Ishikawa (cell line): ENCODE measurements around the gene APOC1.

Experiments
- CEBPB ChIP-seq: IDR thresholded peaks from 2 replicates; pipeline ENCODE4 v1.6.1; 2012
- CREB1 ChIP-seq: IDR thresholded peaks from 2 replicates; pipeline ENCODE4 v1.6.1; 2012; ENCODE audit warnings: low read depth
- EGR1 ChIP-seq: IDR thresholded peaks from 2 replicates; pipeline ENCODE4 v1.6.1; 2012
- EP300 ChIP-seq: IDR thresholded peaks from 2 replicates; pipeline ENCODE4 v1.6.1; 2012; ENCODE audit warnings: borderline replicate concordance
- FOXM1 ChIP-seq: IDR thresholded peaks from 2 replicates; pipeline ENCODE4 v1.6.1; 2012; ENCODE audit warnings: low read depth, borderline replicate concordance
- MAX ChIP-seq: IDR thresholded peaks from 2 replicates; pipeline ENCODE4 v1.6.1; 2012
- NFIC ChIP-seq: IDR thresholded peaks from 2 replicates; pipeline ENCODE4 v1.6.1; 2012
- RAD21 ChIP-seq: IDR thresholded peaks from 2 replicates; pipeline ENCODE4 v1.6.1; 2012; ENCODE audit warnings: low read depth
- REST ChIP-seq: IDR thresholded peaks from 2 replicates; pipeline ENCODE4 v1.6.1; 2012; ENCODE audit warnings: low read depth, mild to moderate bottlenecking
- TAF1 ChIP-seq: IDR thresholded peaks from 2 replicates; pipeline ENCODE4 v1.6.1; 2012; ENCODE audit warnings: low read depth, mild to moderate bottlenecking
- TCF12 ChIP-seq: IDR thresholded peaks from 2 replicates; pipeline ENCODE4 v1.6.1; 2012; ENCODE audit warnings: low read depth
- TEAD4 ChIP-seq: IDR thresholded peaks from 2 replicates; pipeline ENCODE4 v1.6.1; 2012
- USF1 ChIP-seq: IDR thresholded peaks from 2 replicates; pipeline ENCODE4 v1.6.1; 2012
- YY1 ChIP-seq: IDR thresholded peaks from 2 replicates; pipeline ENCODE4 v1.6.1; 2012; ENCODE audit warnings: low read depth
- ZBTB7A ChIP-seq: IDR thresholded peaks from 2 replicates; pipeline ENCODE4 v1.6.1; 2012; ENCODE audit warnings: low read depth

The APOC1 gene

GRCh38 chr19:44897835-44898234 is 16.6 kb upstream of the APOC1 start:
- TF ChIP-seq USF1 (no peak), FOXM1 (no peak), ZBTB7A (no peak), CREB1 (no peak), NFIC (no peak), EGR1 (no peak), EP300 (no peak), TCF12 (no peak), TAF1 (no peak), TEAD4 (no peak), REST (no peak)

GRCh38 chr19:44900328-44901244 is 13.8 kb upstream of the APOC1 start:
- TF ChIP-seq RAD21, result no peak
- no peak for TF ChIP-seq REST
- TF ChIP-seq MAX, result no peak
- no peak for TF ChIP-seq YY1
- no peak for TF ChIP-seq ZBTB7A
- no peak for TF ChIP-seq CREB1
- TF ChIP-seq CEBPB, result no peak
- no peak for TF ChIP-seq NFIC
- no peak for TF ChIP-seq EGR1
- TF ChIP-seq FOXM1, result no peak
- no peak for TF ChIP-seq TAF1
- no peak for TF ChIP-seq USF1
- TF ChIP-seq EP300, result no peak
- TF ChIP-seq TEAD4, result no peak
- TF ChIP-seq TCF12, result no peak

GRCh38 chr19:44903216-44903601 is 11.2 kb upstream of the APOC1 start:
- TF ChIP-seq FOXM1 (no peak), CEBPB (no peak), NFIC (no peak), CREB1 (no peak), EGR1 (no peak), RAD21 (no peak), USF1 (no peak), REST (no peak), YY1 (no peak)
